D721Med (cell line): ENCODE results near the gene PON3.

Experiments
- DNase-seq: peaks from one replicate; pipeline ENCODE4 v3.0.0; 2011; ENCODE audit warnings: low spot score; ENCODE audit not compliant: insufficient read length
- FAIRE-seq: peaks from 2 replicates; lab custom pipeline; 2011; peaks lifted over from hg19 to GRCh38; lab: Jason Lieb, UNC
- CTCF ChIP-seq: IDR thresholded peaks from 2 replicates; pipeline ENCODE4 v1.5.1; 2012; ENCODE audit warnings: mild to moderate bottlenecking, control low read depth; ENCODE audit not compliant: insufficient read depth; ENCODE audit errors: missing control alignments

Gene PON3

GRCh38 chr7:95309951-95310350 lies 86.2 kb downstream of the PON3 start:
- no peak for DNase-seq
- no peak for FAIRE-seq

More at GRCh38 chr7:95309951-95310350, 86.2 kb downstream of the PON3 start:
- TF ChIP-seq CTCF: no peak
